Hindlimb muscle (tissue), 1 donor: Measurements from ENCODE around the gene IFNA6. TPM values are rescaled to one million over a fixed set of nuclear protein-coding genes. Genes with fewer than 3 reads are reported as not detected.

Experiments used
- DNase-seq: peaks from one replicate; pipeline ENCODE4 v3.0.0-alpha.2; 2013
- polyA plus RNA-seq: library from polyadenylated mRNA; unstranded; fragments of 120-200 nt; gene quantifications from one replicate; pipeline ENCODE4 v1.2.1, GENCODE V29; 2013; ENCODE audit not compliant: insufficient read length

The IFNA6 gene
- polyA plus RNA-seq, 1 donor: not detected

GRCh38 chr9:21326526-21327139 lies 24.1 kb downstream of the IFNA6 start:
- DNase-seq: no peak

- no peak for DNase-seq
Observed at GRCh38 chr9:21324047-21324446, 26.6 kb downstream of the IFNA6 start.

GRCh38 chr9:21322911-21323461 lies 27.7 kb downstream of the IFNA6 start:
- DNase-seq: no peak

GRCh38 chr9:21320465-21320864 lies 30.2 kb downstream of the IFNA6 start:
- DNase-seq: no peak

GRCh38 chr9:21317956-21318923 lies 32.4 kb downstream of the IFNA6 start:
- peak; percentile 46 for DNase-seq

GRCh38 chr9:21316860-21317259 lies 33.8 kb downstream of the IFNA6 start:
- no peak for DNase-seq

- DNase-seq: no peak
Observed at GRCh38 chr9:21316032-21316842, 34.5 kb downstream of the IFNA6 start.

- no peak for DNase-seq
Observed at GRCh38 chr9:21314152-21314551, 36.5 kb downstream of the IFNA6 start.

- DNase-seq: no peak
Observed at GRCh38 chr9:21311889-21312288, 38.8 kb downstream of the IFNA6 start.

GRCh38 chr9:21305213-21305612 lies 45.5 kb downstream of the IFNA6 start, which contains the start of gene IFNA5:
Gene IFNA5, minus strand, starts transcription at chr9:21305313. Its CDS starts 57 bp downstream, at chr9:21305256.
- no peak for DNase-seq

Other genes starting within 250 kb of the IFNA6 start
- not detected for gene IFNW1, start 209.1 kb downstream of the IFNA6 start, polyA plus RNA-seq
- not detected for gene IFNA21, start 184.2 kb downstream of the IFNA6 start, polyA plus RNA-seq
- not detected for gene IFNA4, start 163.3 kb downstream of the IFNA6 start, polyA plus RNA-seq
- gene IFNA7, start 148.7 kb downstream of the IFNA6 start, polyA plus RNA-seq: not detected
- not detected for gene IFNA10, start 143.7 kb downstream of the IFNA6 start, polyA plus RNA-seq
- not detected for gene IFNA16, start 133.6 kb downstream of the IFNA6 start, polyA plus RNA-seq
- gene IFNA17, start 122.7 kb downstream of the IFNA6 start, polyA plus RNA-seq: not detected
- gene IFNA14, start 110.9 kb downstream of the IFNA6 start, polyA plus RNA-seq: not detected
- gene IFNA5, start 45.6 kb downstream of the IFNA6 start, polyA plus RNA-seq: not detected
- 19.6 TPM for gene KLHL9, start 15.5 kb downstream of the IFNA6 start, polyA plus RNA-seq
- not detected for gene IFNA13, start 17.2 kb upstream of the IFNA6 start, polyA plus RNA-seq
- not detected for gene IFNA2, start 34.5 kb upstream of the IFNA6 start, polyA plus RNA-seq
- gene IFNA8, start 58.2 kb upstream of the IFNA6 start, polyA plus RNA-seq: not detected
- gene IFNA1, start 89.6 kb upstream of the IFNA6 start, polyA plus RNA-seq: not detected
- gene IFNE, start 131.4 kb upstream of the IFNA6 start, polyA plus RNA-seq: not detected